Measurements from ENCODE around the gene CDR2L.

- no peak for TF ChIP-seq CTCF (IDR thresholded peaks at IDR 0.05; ENCODE audit: low read length)
- TF ChIP-seq EZH2 (IDR thresholded peaks at IDR 0.05; ENCODE audit: borderline replicate concordance, low read length): no peak
Measured at GRCh38 chr17:75047398-75048098, 60.1 kb downstream of the CDR2L start.

Data from OCI-LY1 (cell line).